HepG2 (cell line): Measurements from ENCODE around the gene FBXL22. TPM values are rescaled to one million over a fixed set of nuclear protein-coding genes. Genes with fewer than 3 reads are reported as not detected.

ENCODE experiments used
- ATAC-seq: fragments of 200-7000 bp; cut with Tn5 transposase; 3 replicates; pipeline ENCODE4 v1.9.1; 2020; ENCODE audit warnings: mild to moderate bottlenecking, moderate library complexity
- BruUV-seq: library from RNA; stranded (reverse); fragments of 400-500 nt; replicated peaks from 2 replicates; lab custom pipeline; 2021; lab: Mats Ljungman, UMichigan
- CTCF ChIA-PET: fragments of 300-600 bp; formaldehyde crosslinking; extraction: SDS; loops from one replicate; lab custom pipeline; 2021; ENCODE audit warnings: low total read pairs, inconsistent platforms, low intra/inter-chr PET ratio; lab: Yijun Ruan, JAX
- POLR2A ChIA-PET: fragments of 350-600 bp; sonication (Branson Sonifier 250); formaldehyde crosslinking; loops from one replicate; lab custom pipeline; 2020; ENCODE audit warnings: antibody characterized with exemption, inconsistent platforms; lab: Yijun Ruan, JAX
- DNase-seq: peaks from one replicate; pipeline ENCODE4 v3.0.0-alpha.2; 2015; ENCODE audit warnings: low spot score
- FAIRE-seq: peaks from 3 replicates; lab custom pipeline; 2011; peaks lifted over from hg19 to GRCh38; lab: Jason Lieb, UNC
- H2AFZ ChIP-seq: one replicate; pipeline ENCODE4 v1.6.1; 2011; ENCODE audit warnings: low read length, inconsistent platforms
- H3K27ac ChIP-seq: fragments of 300-600 bp; 3 replicates; pipeline ENCODE4 v1.8.0; 2011; ENCODE audit warnings: mixed run types, mild to moderate bottlenecking, mixed read lengths, low read length, inconsistent platforms; ENCODE audit not compliant: insufficient read depth; ENCODE audit errors: extremely low read length
- H3K27me3 ChIP-seq, 2 experiments: fragments of 200-600 bp in 1 of 2; 2 replicates in 1 of 2; 3 replicates in 1 of 2; pipeline versions ENCODE4 v1.6.0 to v1.8.0; 2011; ENCODE audit warnings: low read length in 2 of 2, mild to moderate bottlenecking in 2 of 2, moderate library complexity in 2 of 2, inconsistent platforms in 1 of 2; ENCODE audit not compliant: insufficient read depth in 2 of 2, control insufficient read depth in 1 of 2
- H3K36me3 ChIP-seq, 2 experiments: fragments of 200-600 bp in 1 of 2; replicated peaks in 1 of 2; 2 replicates in 1 of 2; 3 replicates in 1 of 2; pipeline versions ENCODE4 v1.5.1 to v1.8.0; 2011; ENCODE audit warnings: low read length in 2 of 2, inconsistent platforms in 1 of 2; ENCODE audit not compliant: insufficient read depth in 2 of 2, control insufficient read depth in 1 of 2
- H3K4me1 ChIP-seq: 2 replicates; pipeline ENCODE4 v1.5.1; 2012; ENCODE audit warnings: low read length, inconsistent platforms; ENCODE audit not compliant: insufficient read depth
- H3K4me2 ChIP-seq: 2 replicates; pipeline ENCODE4 v1.6.0; 2011; ENCODE audit warnings: low read depth, low read length, inconsistent platforms
- H3K4me3 ChIP-seq, 3 experiments: fragments of 200-600 bp in 1 of 3; sonication (generic), shearing (Covaris generic) in 1 of 3; replicated peaks in 1 of 3; 2 replicates each; pipeline ENCODE4 v1.5.1; 2011 to 2016; ENCODE audit warnings: low read length in 3 of 3, inconsistent platforms in 2 of 3, low read depth in 2 of 3, mild to moderate bottlenecking in 2 of 3, control low read depth in 1 of 3, mixed read lengths in 1 of 3; ENCODE audit not compliant: insufficient read depth in 1 of 3
- H3K79me2 ChIP-seq: one replicate; pipeline ENCODE4 v1.6.1; 2011; ENCODE audit warnings: low read length, inconsistent platforms; ENCODE audit not compliant: insufficient read depth
- H3K9ac ChIP-seq: 2 replicates; pipeline ENCODE4 v1.6.0; 2011; ENCODE audit warnings: mild to moderate bottlenecking, low read depth, low read length, inconsistent platforms; ENCODE audit not compliant: insufficient read depth
- H3K9me3 ChIP-seq: 2 replicates; pipeline ENCODE4 v1.5.1; 2012; ENCODE audit warnings: mild to moderate bottlenecking, low read length
- H4K20me1 ChIP-seq: 2 replicates; pipeline ENCODE4 v1.6.0; 2011; ENCODE audit warnings: inconsistent platforms, mild to moderate bottlenecking, low read length, moderate library complexity; ENCODE audit not compliant: insufficient read depth
- BORCS8-MEF2B ChIP-seq: sonication (generic); formaldehyde crosslinking; IDR thresholded peaks from 2 replicates; pipeline ENCODE4 v1.8.0; 2022; ENCODE audit warnings: mild to moderate bottlenecking, missing genetic modification reagents
- DDIT3 ChIP-seq: sonication (generic); formaldehyde crosslinking; IDR thresholded peaks from 2 replicates; pipeline ENCODE4 v1.4.0; 2020; ENCODE audit warnings: mild to moderate bottlenecking, missing genetic modification reagents
- FOXM1 ChIP-seq: sonication (generic); formaldehyde crosslinking; IDR thresholded peaks from 2 replicates; pipeline ENCODE4 v1.5.0; 2020; ENCODE audit warnings: missing genetic modification reagents
- MATR3 ChIP-seq: sonication (generic); formaldehyde crosslinking; IDR thresholded peaks from 2 replicates; pipeline ENCODE4 v1.4.0; 2020; ENCODE audit warnings: missing genetic modification reagents
- MTF2 ChIP-seq: sonication (generic); formaldehyde crosslinking; IDR thresholded peaks from 2 replicates; pipeline ENCODE4 v1.5.0; 2020; ENCODE audit warnings: missing genetic modification reagents, borderline replicate concordance
- POGZ ChIP-seq: sonication (generic); formaldehyde crosslinking; IDR thresholded peaks from 2 replicates; pipeline ENCODE4 v1.4.0; 2020; ENCODE audit warnings: mild to moderate bottlenecking, missing genetic modification reagents
- REXO4 ChIP-seq: sonication (generic); formaldehyde crosslinking; IDR thresholded peaks from 2 replicates; pipeline ENCODE4 v1.8.0; 2022; ENCODE audit warnings: missing genetic modification reagents, mild to moderate bottlenecking, borderline replicate concordance
- ZNF235 ChIP-seq: sonication (generic); formaldehyde crosslinking; IDR thresholded peaks from 2 replicates; pipeline ENCODE4 v1.8.1; 2023; ENCODE audit warnings: mild to moderate bottlenecking, missing genetic modification reagents, borderline replicate concordance
- ZNF333 ChIP-seq: sonication (generic); formaldehyde crosslinking; IDR thresholded peaks from 2 replicates; pipeline ENCODE4 v1.4.0; 2020; ENCODE audit warnings: mild to moderate bottlenecking, missing genetic modification reagents, borderline replicate concordance
- ZNF432 ChIP-seq: sonication (generic); formaldehyde crosslinking; IDR thresholded peaks from 2 replicates; pipeline ENCODE4 v1.5.0; 2020; ENCODE audit warnings: missing genetic modification reagents, mild to moderate bottlenecking, borderline replicate concordance
- ZNF557 ChIP-seq: sonication (generic); formaldehyde crosslinking; IDR thresholded peaks from 2 replicates; pipeline ENCODE4 v1.4.0; 2020; ENCODE audit warnings: missing genetic modification reagents
- ZNF7 ChIP-seq: IDR thresholded peaks from 2 replicates; pipeline ENCODE4 v1.6.1; 2016; ENCODE audit warnings: missing biosample characterization, missing genetic modification reagents
- ZNF775 ChIP-seq: sonication (generic); formaldehyde crosslinking; IDR thresholded peaks from 2 replicates; pipeline ENCODE4 v1.4.0; 2020; ENCODE audit warnings: missing genetic modification reagents, mild to moderate bottlenecking, moderate library complexity, borderline replicate concordance
- in situ Hi-C: cut with HindIII; loops from 2 replicates; pipeline ENCODE4 v1.10.0; 2017; ENCODE audit warnings: low pct_unique_long_range_greater_than_20kb; ENCODE audit not compliant: extremely low pct_ligation_motif_present
- intact Hi-C: fragments of 100-400 bp; cut with micrococcal nuclease; formaldehyde crosslinking; loops from one replicate; pipeline ENCODE4 v1.10.0; 2022; ENCODE audit not compliant: unreplicated experiment
- polyA plus RNA-seq, 8 experiments: library from polyadenylated mRNA; depleted of rRNA in 3 of 8; stranded (reverse) in 7 of 8; unstranded in 1 of 8; fragments of >200 nt; fragmentation: Illumina TruSeq in 4 of 8; extraction: Trizol in 4 of 8; gene quantifications; 2 replicates each; pipeline versions ENCODE4 v1.2.1 to v1.2.3, GENCODE V29; 2011 to 2016; ENCODE audit warnings: low read depth in 4 of 8, missing spikeins in 1 of 8, mixed read lengths in 1 of 8; ENCODE audit not compliant: insufficient read depth in 1 of 8
- total RNA-seq, 5 experiments: library from RNA; depleted of rRNA; stranded (reverse); fragments of >200 nt; fragmentation: Illumina TruSeq; extraction: Trizol; gene quantifications; 2 replicates each; pipeline ENCODE4 v1.2.3, GENCODE V29; 2016; ENCODE audit warnings: low read depth in 1 of 5

The FBXL22 gene
- total and polyA plus RNA-seq, 2 of the 13 experiments (the other 11 are each of a cell fraction or from before 2014, with no cell fraction given): 0.15 to 0.33 TPM

GRCh38 chr15:63582179-63582578 is 15.0 kb upstream of the FBXL22 start:
- Histone ChIP-seq H2AFZ (no peak overlapping the region), H3K9ac (no peak overlapping the region), H3K4me2 (no peak overlapping the region), H4K20me1 (no peaks in the 10 kb centered on the region), H3K36me3 (peaks cover 1 to 27% of the 10 kb centered on the region in 2 experiments), H3K27ac (no peak overlapping the region), H3K27me3 (no peaks in the 10 kb centered on the region), H3K9me3 (no peaks in the 10 kb centered on the region), H3K4me1 (peaks cover under 1% of the 10 kb centered on the region; the same call in 1 of the 2 replicates), H3K4me3 (no peak overlapping the region), H3K79me2 (no peaks in the 10 kb centered on the region)
- ChIA-PET CTCF (no interaction called here), POLR2A (no interaction called here)
- DNase-seq (no peak), FAIRE-seq (no peak), ATAC-seq (no peak)
- intact Hi-C loops (no loop called here), in situ Hi-C loops (no loop called here)
- TF ChIP-seq ZNF235 (CRISPR knock-in tag) (no peak), FOXM1 (CRISPR knock-in tag) (no peak), ZNF7 (CRISPR knock-in tag) (no peak), POGZ (no peak), ZNF557 (CRISPR knock-in tag) (no peak), MATR3 (no peak), ZNF775 (CRISPR knock-in tag) (no peak), DDIT3 (CRISPR knock-in tag) (no peak), ZNF333 (no peak), BORCS8-MEF2B (CRISPR knock-in tag) (no peak), MTF2 (CRISPR knock-in tag) (no peak), REXO4 (CRISPR knock-in tag) (no peak), ZNF432 (CRISPR knock-in tag) (no peak)
- no TSS peak for BruUV-seq
